Activated CD8-positive, alpha-beta memory T cell treated with anti-CD3 and anti-CD28 coated beads, Interleukin-2, amount 50 U/mL, for 1 hour (primary cell): ENCODE data around the gene FAM120A.
"Not testable (repeated sequence)": the region's sequence is repeated elsewhere in the genome, so short reads cannot be mapped to it uniquely, and the experiment has no call there.

Source experiments
- DNase-seq: peaks from one replicate; pipeline ENCODE4 v3.0.0-alpha.2; 2020; ENCODE audit errors: extremely low read depth

Gene FAM120A

DNA sequence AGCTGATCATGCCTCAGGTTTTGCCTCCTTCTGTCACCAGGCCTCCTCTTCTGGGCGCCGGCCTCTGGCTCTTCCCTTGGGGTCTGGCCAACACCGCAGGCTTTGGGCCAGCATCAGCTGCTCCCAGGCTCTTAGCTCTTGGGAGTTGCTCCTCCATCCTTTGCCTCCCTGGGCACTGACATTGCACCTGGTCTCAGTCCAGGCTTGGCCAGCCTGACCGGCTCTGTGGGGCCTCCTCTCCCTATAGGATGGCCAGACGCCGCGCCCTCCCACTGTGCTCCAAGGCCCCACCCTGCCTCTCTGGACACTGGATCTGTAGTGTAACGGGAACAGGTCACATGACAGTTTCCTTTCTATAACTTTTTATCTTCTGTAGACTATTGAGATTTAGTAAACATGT lies 59.7 kb downstream of the FAM120A start:
- not testable (repeated sequence) for DNase-seq

DNA sequence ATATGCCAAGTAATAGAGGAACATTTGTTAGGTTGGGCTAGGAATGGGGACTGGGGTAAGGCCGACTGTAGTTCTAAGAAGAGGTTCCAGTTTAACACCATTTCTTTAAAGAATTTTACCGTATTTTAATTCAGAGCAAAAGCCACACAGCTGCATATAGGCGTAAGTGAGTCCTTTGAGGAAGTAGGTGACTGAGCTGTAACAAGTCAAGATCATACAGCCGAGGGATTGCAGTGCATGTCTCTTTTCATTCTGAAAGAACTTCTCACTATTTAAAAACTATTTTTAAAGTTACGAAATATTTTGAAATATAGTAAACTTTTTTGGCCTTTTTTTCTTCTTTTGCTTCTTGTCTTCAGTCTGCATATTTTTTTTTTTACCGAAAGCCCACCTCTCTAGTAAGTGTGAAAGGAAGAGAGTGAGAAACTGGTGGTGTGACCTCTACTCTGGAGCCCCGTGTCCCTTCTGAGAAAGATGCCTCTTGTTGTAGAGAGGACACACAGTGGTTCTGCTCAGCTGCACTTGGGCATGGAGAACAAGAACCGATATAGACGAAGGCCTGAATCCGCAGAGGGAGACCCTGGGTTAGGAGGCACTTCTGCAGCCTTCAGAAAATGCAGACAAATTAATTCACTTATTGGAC lies 60.8 kb downstream of the FAM120A start:
- not testable (repeated sequence) for DNase-seq

DNA sequence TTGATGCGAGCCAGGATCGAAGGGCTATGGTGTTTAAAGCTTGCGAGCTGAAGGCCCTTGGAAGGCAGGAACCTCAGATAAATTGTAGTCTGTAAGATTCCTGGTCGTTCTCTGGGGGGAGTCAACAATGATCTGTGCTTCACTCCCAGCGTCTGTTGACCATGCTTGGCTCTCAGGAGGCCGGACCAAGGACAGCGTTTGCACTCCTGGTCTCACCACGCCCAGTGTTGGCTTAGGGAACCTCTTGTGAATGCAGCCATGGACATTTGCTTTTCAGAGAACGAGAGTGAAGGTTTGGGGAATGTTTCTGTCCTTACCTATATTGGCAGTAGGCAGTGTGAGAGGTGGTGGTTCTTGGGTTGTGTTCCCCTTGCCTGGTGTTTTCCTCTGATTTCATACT lies 62.1 kb downstream of the FAM120A start:
- no peak for DNase-seq

DNA sequence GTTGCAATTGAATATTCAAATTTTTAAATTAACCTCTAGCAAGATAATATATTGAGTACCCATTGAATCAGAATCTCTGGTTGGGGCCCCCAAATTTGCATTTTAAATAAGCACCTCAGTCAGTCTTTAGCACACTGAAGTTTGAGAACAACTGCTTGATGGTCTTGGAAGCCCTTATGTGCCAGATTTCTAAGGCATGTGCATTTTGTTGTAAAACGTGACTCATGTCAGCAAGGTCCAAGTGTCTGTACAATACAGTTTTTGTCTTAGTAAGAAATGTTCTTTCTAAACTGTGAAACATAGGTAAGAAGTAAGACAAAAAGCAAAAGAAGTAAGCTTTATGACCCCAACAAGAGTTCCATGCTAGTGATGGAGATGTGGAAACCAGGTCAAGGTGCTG lies 65.8 kb downstream of the FAM120A start:
- no peak for DNase-seq

DNA sequence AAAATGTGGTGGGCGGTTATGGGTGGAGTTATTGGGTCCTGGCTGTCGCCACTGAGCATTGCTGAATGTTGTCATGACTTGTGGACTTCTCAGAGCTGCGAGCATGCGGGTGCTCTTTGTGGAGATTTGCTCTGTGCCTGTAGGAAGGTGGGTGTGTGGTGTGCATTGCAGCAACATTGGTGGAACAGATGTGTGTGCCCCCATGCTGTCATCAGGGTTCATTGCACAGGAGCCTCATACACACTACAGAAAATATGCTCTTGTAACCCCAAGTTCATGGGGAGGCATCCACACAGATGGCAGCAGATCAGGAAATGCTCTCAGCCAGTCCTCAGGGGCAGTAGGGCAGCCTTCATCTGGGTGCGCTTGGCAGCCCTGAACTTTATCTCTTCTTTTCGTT lies 69.0 kb downstream of the FAM120A start:
- no peak for DNase-seq

DNA sequence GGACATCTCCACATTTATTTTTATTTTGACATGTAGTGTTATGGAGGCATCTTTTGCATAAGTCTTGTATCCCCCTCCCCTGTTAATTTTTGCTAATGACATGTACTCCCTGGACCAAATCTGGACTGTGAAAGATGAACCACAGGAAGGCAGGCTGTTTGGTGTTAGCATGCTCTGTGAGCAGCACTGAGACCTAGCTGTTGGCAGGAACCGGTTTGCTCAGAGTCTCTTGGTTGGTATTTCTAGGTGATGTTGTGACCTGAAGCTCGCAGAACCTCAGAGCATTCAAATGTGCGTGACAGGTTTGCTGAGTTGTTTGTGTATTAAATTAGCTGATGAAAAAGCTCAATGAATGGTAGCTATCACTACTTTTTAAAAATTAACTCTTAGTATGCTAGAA lies 71.3 kb downstream of the FAM120A start:
- no peak for DNase-seq

DNA sequence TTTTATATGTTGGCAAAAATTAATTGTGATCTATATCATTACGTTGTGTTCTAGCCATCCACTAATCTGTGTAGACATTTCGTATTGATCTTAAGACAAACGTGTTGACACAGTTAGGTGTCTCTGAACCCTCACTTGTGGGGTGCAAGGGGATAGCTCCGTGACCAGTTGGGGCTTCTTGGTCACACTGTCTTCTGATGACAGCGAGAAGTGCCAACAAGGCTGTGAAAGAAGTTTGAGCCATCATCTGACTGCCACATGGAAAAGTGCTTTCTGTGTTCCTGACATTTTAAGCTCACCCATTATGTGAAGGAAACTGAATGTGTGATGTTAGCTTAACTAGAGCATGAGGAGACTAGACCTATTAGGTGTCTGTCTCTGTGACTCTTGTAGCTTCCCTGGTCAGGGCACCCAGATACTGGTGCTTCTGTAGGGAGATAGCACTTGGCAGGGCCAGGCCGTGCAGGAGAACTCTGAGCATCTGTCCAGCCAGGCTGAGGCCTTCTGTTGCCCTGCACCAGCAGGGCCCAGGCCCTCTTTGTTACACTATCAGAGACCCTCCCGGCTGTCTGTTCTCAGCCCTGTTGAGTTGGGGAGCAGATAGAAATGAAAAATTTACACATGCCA lies 72.1 kb downstream of the FAM120A start:
- no peak for DNase-seq

DNA sequence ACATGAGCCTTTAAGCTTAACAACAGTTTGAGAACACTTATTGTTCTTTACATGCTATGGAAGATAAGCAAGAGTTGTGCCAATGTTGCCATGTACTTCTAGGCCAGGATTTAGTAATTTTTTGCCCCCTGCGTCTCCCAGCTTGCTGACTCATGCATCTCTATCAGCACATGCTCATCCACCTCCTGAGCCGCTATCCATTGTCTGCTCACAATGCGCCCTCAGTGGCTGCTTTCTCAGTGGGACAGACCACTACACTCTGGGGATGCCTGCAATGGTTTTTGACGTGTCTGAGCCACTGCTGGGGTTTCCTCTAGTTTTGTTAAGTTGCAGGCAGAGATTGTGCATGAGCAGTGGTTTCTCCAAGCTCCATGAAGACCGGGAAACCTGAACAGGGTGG lies 74.0 kb downstream of the FAM120A start:
- DNase-seq = no peak

DNA sequence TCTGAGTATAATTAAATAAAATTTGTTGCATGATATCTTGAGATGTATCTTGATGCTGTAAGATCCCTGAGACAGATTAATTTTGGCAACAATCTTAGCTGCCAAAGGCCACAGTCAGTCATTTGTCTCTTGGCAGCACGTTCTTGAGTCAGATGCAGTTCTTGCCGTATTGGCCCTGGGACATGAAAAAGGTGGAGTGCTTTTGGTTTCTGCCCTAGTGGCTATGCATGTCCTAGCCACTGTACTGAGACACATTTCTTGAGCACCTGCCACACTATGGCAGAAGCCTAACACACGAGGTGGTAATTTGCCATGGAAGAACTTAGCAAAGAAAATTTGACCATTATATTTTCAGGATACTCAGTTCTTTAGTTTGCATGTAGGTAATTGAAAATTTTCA lies 79.9 kb downstream of the FAM120A start:
- DNase-seq = no peak

DNA sequence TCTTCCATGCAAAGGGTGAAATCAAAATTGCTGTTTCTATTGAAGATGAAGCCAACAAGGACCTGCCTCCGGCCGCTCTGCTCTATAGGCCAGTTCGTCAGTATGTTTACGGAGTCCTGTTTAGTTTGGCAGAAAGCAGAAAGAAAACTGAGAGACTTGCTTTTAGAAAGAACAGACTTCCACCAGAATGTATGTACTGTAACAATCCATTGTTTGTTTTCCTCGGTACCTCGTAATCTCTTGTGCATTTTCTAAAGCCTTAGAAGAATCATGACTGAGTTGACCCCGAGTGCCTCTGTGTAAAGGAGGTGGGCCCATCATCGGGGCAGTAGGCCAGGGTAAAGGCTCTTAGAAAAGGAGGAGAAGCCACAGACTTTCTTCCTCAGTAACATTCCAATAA lies 80.7 kb downstream of the FAM120A start:
- DNase-seq = no peak

DNA sequence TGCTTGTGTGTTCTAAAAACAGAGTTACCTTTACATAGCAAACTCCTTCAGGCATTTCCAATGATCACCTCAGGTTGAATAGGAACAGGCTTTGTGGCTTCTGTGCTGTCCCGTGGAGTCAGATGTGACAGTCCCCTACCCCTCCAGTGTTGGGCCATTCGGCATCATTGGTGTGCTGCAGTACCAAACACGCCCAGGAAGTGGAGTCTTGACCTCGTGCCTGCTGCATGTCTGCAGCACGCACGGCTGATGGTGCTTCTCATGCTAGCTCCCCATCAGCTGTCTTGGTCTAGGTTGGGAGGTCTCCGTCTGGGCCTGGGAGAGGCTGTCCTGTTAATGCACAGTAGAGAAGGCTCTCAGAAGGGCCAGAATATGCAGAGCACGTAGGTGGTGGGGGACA lies 82.4 kb downstream of the FAM120A start:
- DNase-seq = no peak

DNA sequence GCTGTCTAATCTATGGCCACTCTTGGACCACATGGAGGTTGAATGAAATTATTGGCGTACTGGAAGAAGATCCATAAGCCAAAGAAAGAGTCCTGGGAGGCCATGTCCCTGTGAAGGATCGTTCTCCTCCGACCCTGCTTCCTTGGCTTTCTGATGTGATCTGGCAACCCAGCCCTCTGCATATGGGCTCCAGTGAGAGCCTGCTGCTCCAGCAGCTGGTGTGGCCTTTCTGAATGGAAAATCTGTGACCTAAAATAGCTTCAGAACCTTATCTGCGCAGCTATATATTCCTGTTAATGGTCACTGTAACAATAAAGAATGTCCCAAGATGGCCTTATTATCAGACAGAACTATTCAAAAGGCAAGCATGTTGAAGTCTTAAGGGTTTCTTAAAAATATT lies 84.7 kb downstream of the FAM120A start:
- DNase-seq = no peak

DNA sequence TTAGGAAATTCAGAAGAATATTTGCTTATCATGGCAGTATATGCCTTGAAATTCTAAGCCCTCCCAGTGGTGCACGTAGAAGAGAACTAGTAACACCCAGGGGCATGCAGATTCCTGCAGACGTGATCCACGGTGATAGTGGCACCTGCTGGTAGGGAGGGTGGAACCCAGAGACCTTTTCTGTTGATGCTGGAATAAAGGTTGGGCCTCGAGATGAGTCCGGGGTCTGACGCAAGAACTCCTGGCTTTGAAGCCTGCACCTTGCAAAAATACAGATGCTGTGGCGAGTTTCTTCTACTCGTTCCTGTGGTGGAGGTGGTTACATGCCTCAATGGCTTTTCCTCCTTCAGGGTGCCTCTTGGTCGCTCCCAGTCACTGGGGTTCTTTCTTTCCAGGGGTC lies 85.4 kb downstream of the FAM120A start:
- DNase-seq = no peak

DNA sequence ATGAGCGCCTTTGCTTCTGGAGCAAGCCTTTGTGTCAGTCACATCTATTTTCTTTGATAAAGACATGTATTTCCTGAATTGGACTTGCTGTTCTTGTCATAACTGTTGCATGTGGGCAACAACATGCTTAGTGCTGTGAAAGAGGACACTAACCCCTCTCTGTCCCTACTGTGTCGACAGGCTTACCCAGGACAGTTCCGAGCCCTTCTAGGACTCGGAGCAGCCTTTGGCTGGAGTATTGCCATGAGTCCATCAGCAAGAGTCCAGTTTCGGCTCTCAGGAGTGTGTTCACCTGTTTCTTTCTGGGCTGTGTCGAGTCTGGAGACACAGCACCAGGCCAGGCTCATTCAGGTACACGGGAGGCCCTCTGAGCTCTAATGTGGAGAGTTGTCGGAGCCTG lies 88.8 kb downstream of the FAM120A start:
- DNase-seq = no peak

DNA sequence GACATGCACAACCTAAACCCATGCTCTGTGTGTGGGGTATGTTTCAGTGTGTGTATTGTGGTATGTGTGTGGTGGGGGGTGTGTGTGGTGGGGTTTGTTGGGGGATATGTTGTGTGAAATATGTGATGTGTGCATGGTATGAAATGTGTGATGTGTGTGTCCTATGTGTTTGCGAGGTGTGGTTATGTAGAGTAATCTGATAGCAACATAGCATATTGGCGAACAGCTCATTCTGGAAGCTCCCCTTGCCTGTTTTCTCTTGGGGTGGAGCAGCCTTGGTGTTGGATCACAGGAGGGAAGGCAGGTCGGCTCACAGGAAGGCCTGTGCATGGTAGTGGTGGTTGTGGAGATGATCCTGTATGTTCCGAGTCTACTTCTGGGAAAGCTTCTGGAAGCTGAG lies 89.5 kb downstream of the FAM120A start:
- no peak for DNase-seq

DNA sequence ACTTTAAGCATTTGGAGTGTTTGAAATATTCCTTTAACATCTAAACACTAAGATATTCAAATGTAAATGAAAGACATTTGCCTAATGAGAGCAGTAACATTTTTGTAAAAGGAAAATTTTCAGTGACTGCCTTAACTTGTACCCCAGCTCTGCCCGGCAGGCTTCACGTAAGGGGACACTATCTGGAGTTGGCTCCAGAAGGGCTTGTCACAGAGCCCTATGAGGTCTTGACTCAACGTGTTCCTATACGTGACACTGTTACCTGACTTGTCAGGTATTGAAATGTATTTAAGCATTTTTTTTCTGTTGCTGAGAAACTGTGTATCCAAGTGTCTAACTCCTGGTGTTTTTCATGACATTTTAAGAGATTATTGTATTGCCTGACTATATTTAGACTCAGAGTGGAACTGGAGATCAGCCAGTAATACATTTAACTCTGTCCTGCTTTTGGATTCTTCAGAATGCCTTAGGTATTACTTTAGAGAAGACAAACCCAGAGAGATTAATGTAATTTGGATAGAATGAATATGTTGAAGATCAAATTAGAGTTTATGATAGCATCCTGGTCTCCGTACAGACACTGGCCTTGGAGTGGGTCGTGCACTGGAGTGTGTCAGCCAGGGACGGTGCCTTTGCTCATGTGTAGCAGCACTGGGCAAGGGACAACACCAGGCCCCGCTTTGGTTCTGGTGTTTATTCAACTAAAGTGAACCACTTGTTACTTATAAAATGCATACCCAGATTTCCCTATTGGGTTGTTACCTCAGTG lies 90.3 kb downstream of the FAM120A start:
- DNase-seq = no peak

DNA sequence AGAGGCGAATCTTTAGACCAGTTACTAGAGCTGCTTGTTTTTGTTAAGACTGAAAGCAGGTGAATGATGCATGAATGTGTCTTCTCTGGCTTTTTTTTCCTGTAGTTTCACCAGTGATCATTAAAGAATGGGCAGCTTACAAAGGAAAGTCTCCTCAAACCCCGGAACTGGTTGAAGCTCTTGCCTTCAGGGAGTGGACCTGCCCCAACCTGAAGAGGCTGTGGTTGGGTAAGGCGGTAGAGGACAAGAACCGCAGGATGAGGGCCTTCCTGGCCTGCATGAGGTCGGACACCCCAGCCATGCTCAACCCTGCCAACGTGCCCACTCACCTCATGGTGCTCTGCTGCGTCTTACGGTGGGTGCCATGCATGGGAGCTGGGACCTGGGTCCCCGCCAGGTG lies 91.6 kb downstream of the FAM120A start:
- DNase-seq = no peak

DNA sequence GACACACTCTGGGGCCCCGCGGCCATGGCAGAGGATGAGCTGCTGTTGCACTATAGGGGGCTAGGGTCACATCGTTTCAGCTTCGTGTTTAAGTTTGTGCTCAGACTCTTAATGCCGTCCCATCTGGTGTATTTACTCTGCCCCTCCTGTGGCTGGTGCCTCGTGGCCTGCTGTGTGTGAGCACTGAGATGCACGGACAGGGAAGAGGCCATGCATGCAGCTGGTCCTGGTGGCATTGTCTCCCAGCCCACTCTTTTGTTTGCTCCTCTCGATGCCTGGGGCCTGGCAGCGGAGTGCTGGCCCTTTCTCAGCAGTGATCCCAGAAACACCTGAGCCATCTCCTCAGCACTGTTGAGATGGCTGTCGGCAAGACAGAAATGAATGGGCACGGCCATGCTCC lies 94.9 kb downstream of the FAM120A start:
- DNase-seq = no peak

DNA sequence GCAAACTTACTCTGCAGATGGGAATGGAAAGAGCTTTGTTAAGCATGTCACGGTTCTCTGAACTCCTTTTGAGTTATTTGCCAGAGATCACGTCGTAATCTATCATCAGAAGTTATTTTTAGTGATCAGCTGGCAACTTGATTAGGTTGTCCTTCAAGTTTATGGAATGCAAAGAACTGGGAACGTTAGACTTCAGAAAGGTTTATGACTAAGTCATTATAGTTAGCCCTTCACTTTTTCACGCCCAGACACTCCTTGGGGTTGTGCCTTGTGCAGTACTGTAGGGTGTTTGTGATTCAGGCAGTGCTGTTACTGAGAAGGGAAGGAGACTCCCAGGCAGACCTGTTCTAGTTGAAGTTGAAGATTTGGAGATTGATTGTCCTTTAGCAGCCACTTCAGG lies 98.1 kb downstream of the FAM120A start:
- no peak for DNase-seq

DNA sequence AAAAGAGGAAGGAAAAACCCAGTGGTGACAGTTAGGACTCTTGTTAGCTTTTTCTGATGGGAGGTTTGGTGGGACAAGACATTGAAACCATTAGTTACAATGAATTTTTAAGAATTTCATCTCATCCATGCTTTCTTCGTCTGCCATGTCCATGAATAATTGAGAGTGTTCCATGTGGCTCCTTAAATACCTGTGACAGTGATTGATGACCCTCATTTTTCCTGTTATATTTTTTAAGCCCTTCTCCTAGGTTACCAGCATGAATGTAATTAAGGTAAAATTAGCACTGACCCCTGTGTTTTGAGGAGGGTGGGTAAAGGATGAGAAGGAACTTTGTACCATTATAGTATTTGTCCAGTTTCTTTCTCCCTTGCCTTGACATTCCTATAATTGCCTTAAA lies 101.4 kb downstream of the FAM120A start:
- DNase-seq = no peak

DNA sequence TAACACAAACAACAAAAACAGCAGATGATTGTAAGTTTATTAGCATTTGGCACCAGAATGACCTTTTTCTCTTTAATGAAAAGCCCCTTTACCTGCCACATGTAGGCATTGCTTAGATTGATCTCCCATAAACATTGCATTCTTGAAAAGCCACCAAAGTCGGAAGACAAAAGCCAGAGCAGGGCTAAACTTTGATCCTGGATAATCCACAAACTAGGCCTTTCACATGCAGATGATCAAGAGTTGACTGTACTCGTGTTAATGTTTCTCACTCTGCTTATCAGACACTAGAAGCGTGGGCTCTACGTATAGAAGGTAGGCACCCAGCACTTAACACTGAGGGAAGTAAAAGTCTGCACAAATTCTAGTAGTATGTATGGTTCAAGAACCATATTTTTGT lies 103.9 kb downstream of the FAM120A start:
- DNase-seq = no peak

DNA sequence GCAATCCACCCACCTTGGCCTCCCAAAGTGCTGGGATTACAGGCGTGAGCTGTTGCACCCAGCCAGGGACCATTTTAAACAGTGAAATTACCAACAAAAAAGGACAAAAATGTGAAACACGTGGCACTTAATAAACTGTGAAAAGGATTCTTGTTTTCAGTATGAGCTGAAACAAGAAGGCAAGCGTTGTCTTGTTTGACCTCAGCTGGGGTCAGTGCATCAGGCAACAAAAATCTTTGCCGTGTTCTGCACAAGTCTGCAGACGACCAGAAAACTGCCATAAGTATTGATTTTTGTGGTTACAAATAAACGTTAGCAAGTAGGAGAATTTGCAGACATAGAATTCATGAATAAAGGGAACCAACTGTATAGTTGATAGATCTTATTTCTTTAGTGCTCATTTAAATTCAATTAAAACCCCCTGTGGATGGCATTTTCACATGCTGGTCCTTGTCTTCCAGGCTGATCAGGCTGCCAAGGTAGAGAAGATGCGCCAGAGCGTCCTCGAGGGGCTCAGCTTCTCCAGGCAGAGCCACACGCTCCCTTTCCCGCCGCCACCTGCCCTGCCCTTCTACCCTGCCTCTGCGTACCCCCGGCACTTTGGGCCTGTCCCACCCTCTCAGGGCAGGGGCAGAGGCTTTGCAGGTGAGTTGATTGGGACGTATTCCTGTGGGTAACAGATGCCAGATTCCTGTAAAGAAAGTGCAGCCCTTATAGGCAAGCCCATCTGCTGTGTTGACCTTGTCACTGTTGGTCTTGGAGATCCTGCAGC lies 106.1 kb downstream of the FAM120A start:
- no peak for DNase-seq

DNA sequence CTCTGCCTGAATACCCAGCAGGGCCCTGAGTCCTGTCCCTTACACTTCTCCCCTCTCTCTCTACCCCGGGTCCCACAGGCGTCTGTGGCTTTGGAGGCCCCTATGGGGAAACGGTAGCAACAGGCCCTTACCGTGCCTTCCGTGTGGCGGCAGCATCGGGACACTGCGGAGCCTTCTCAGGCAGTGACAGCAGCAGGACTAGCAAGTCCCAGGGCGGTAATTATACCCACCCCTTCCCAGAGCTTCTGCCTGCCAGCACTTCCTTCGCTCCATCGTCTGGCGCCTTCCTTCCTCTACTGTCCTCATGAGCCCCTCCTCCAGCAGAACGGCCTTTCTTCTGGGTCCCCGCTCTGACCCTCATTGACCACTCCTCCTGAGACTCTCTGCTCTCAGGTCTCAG lies 107.0 kb downstream of the FAM120A start:
- no peak for DNase-seq
